ENCODE measurements around the gene IGFBP2. TPM values are rescaled to one million over a fixed set of nuclear protein-coding genes. Genes with fewer than 3 reads are reported as not detected.

The IGFBP2 gene
- polyA plus RNA-seq, 1 donor (not counting 4 experiments of a cell fraction or from before 2014, with no cell fraction given): 10.2 TPM

GRCh38 chr2:216657086-216657855, 24.1 kb downstream of the IGFBP2 start:
- no peaks in the 10 kb centered on the region for H3K79me2 ChIP-seq (ENCODE audit: control insufficient read depth, insufficient read depth, low read length)
- FAIRE-seq: no peak

GRCh38 chr2:216657980-216658379, 24.8 kb downstream of the IGFBP2 start:
- Histone ChIP-seq H3K27me3 (ENCODE audit: control insufficient read depth, extremely low read depth, insufficient read depth, low read length) (no peaks in the 10 kb centered on the region), H3K4me2 (ENCODE audit: control insufficient read depth, extremely low read depth, insufficient read depth, low read depth, low read length) (no peak overlapping the region), H2AFZ (ENCODE audit: control insufficient read depth, low read length) (no peak overlapping the region), H3K4me1 (ENCODE audit: control insufficient read depth, extremely low read depth, insufficient read depth, low read length) (peaks cover 17% of the 10 kb centered on the region), H3K9me1 (ENCODE audit: control insufficient read depth, extremely low read depth, insufficient read depth, low read length) (no peaks in the 10 kb centered on the region), H3K9ac (ENCODE audit: control insufficient read depth, extremely low read depth, insufficient read depth, low read length) (no peak overlapping the region), H3K4me3 (ENCODE audit: control insufficient read depth in 2 of 3, extremely low read depth in 1 of 3, insufficient read depth in 2 of 3, low read depth in 1 of 3, low read length in 3 of 3) (no peak overlapping the region), H4K20me1 (ENCODE audit: control insufficient read depth, extremely low read depth, insufficient read depth, low read length) (no peaks in the 10 kb centered on the region), H3K27ac (ENCODE audit: control insufficient read depth, insufficient read depth, low read length) (no peak overlapping the region), H3K9me3 (ENCODE audit: control insufficient read depth, low read depth, low read length) (no peaks in the 10 kb centered on the region), H3K36me3 (ENCODE audit: control insufficient read depth in 2 of 2, extremely low read depth in 1 of 2, insufficient read depth in 2 of 2, low read length in 2 of 2) (no peaks in the 10 kb centered on the region), H3K79me2 (ENCODE audit: control insufficient read depth, insufficient read depth, low read length) (no peaks in the 10 kb centered on the region)
- FAIRE-seq (no peak), DNase-seq (ENCODE audit: low read depth, low spot score) (no peak)
- no peak for TF ChIP-seq EZH2 (IDR thresholded peaks at IDR 0.05; ENCODE audit: low read length)
- TF ChIP-seq CTCF (optimal IDR thresholded peaks at IDR 0.05 in 1 of 3, IDR thresholded peaks at IDR 0.05 in 1 of 3, conservative IDR thresholded peaks at IDR 0.05 in 1 of 3; ENCODE audit: extremely low read depth in 1 of 3, insufficient read depth in 2 of 3, low read length in 3 of 3): no peak
- dilution Hi-C loops (cut with MboI; ENCODE audit: extremely low pct_ligation_motif_present, low sequenced_read_pairs): loop anchor here (10.0 kb wide), 1 partner anchor 143 kb away; no protein-coding TSS in a partner anchor

More at GRCh38 chr2:216657086-216657855, 24.1 kb downstream of the IGFBP2 start:
- Histone ChIP-seq H3K4me3 (ENCODE audit: control insufficient read depth in 2 of 3, extremely low read depth in 1 of 3, insufficient read depth in 2 of 3, low read depth in 1 of 3, low read length in 3 of 3) (no peak overlapping the region), H3K4me1 (ENCODE audit: control insufficient read depth, extremely low read depth, insufficient read depth, low read length) (peaks cover 17% of the 10 kb centered on the region), H2AFZ (ENCODE audit: control insufficient read depth, low read length) (no peak overlapping the region), H3K27ac (ENCODE audit: control insufficient read depth, insufficient read depth, low read length) (no peak overlapping the region), H3K9ac (ENCODE audit: control insufficient read depth, extremely low read depth, insufficient read depth, low read length) (no peak overlapping the region), H3K27me3 (ENCODE audit: control insufficient read depth, extremely low read depth, insufficient read depth, low read length) (no peaks in the 10 kb centered on the region), H3K9me3 (ENCODE audit: control insufficient read depth, low read depth, low read length) (no peaks in the 10 kb centered on the region), H3K4me2 (ENCODE audit: control insufficient read depth, extremely low read depth, insufficient read depth, low read depth, low read length) (no peak overlapping the region), H3K36me3 (ENCODE audit: control insufficient read depth in 2 of 2, extremely low read depth in 1 of 2, insufficient read depth in 2 of 2, low read length in 2 of 2) (no peaks in the 10 kb centered on the region), H3K9me1 (ENCODE audit: control insufficient read depth, extremely low read depth, insufficient read depth, low read length) (no peaks in the 10 kb centered on the region), H4K20me1 (ENCODE audit: control insufficient read depth, extremely low read depth, insufficient read depth, low read length) (no peaks in the 10 kb centered on the region)
- dilution Hi-C loops (cut with MboI; ENCODE audit: extremely low pct_ligation_motif_present, low sequenced_read_pairs): loop anchor here (10.0 kb wide), 1 partner anchor 142 kb away; no protein-coding TSS in a partner anchor
- DNase-seq (ENCODE audit: low read depth, low spot score): no peak
- TF ChIP-seq EZH2 (IDR thresholded peaks at IDR 0.05; ENCODE audit: low read length): no peak
- TF ChIP-seq CTCF (optimal IDR thresholded peaks at IDR 0.05 in 1 of 3, IDR thresholded peaks at IDR 0.05 in 1 of 3, conservative IDR thresholded peaks at IDR 0.05 in 1 of 3; ENCODE audit: extremely low read depth in 1 of 3, insufficient read depth in 2 of 3, low read length in 3 of 3): no peak

Measured in keratinocyte (primary cell).